ENCODE measurements around the gene TFF2.

The TFF2 gene

DNA sequence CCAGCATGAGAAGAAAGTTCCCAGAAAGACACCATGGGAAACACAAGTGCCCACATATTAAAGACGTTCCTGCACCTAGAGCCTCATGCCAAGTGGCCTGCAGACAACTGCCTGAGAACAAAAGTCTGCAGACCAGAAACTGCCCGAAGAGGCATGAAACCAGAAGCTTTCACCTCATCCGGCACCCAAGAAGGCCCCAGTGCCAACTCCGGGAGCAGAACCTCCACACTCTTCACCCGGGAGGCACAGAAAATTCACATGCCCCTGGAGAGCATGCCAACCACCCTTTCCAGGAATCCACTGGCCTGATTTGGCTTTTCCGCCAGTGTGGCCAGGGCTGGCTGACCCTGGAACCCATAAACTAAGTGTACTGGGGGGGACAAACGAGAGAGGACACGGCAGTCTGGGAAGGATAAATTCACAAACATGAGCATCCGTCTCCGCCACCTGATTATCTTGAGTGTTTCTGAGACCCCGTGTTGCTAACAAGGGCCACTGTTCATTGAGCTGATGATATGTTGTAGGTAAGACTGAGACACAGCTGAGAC is 6.8 kb downstream of the TFF2 start:
- DNase-seq: no peak

DNA sequence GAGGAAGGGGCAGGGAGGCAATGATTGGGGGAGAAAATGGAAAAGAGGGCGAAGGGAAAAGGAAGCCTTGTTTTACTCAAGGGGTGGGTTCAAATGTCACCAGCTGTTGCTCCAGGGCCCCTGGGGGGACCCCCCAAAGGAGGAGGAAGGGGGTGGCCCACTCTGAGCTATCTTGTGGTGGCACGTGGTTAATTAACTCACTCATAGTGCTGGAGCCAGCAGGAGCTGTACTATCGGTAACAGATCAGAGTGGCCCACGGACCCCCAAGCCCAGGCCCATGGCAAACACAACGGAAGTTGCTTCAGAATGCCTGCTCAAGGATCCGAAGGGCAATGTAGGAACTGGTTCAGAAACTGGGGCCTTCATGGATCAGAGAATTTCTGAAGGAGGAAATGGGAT is 7.2 kb downstream of the TFF2 start:
- no peak for DNase-seq

GRCh38 chr21:42343101-42343500 is 7.7 kb downstream of the TFF2 start:
- no peak for DNase-seq

- DNase-seq: no peak
Measured at GRCh38 chr21:42341776-42342542, 8.8 kb downstream of the TFF2 start.

GRCh38 chr21:42340187-42341050 is 10.4 kb downstream of the TFF2 start:
- DNase-seq: no peak

- DNase-seq: no peak
Measured at GRCh38 chr21:42338729-42339715, 11.8 kb downstream of the TFF2 start.

- peak; percentile 85 for DNase-seq
Measured at GRCh38 chr21:42337830-42338728, 12.7 kb downstream of the TFF2 start.

DNA sequence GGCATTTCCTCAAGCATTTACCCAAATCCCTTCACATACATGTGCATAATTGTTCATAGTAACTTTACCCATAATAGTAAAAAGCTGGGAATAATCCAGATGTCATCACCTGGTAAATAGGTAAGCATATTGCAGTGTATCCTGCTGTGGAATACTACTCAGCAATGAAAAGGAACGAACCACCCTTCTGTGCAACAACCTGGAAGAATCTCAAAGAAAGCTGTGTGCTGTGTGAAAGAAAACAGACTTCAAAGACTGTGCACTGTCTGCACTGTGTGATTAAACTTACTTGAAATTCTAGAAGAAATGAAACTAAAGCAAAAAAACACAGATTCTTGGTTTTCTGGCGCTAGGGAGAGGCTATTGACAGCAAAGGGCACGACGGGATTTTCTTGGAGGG is 13.5 kb downstream of the TFF2 start:
- no peak for DNase-seq

DNA sequence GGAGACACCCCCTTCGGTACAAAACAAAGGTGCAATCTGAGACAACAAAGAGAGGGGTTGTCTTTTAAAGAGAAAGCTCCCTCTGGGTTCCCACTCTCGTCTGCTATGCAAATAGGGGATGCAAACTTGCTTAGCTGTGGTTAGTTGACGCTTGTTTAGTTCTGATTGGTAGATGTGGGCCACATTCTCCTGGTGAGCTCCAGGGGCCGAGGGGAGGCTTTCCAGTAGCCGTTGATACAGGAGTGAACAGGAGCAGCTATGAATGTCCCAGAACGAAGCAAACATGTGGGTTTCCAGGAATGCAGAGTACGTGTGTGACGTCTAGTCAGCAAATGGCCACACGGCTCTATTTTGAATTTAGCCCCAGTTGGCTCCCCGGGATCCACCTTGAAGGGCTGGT is 14.7 kb downstream of the TFF2 start:
- no peak for DNase-seq

GRCh38 chr21:42332557-42333317 is 18.1 kb downstream of the TFF2 start:
- DNase-seq: no peak

DNA sequence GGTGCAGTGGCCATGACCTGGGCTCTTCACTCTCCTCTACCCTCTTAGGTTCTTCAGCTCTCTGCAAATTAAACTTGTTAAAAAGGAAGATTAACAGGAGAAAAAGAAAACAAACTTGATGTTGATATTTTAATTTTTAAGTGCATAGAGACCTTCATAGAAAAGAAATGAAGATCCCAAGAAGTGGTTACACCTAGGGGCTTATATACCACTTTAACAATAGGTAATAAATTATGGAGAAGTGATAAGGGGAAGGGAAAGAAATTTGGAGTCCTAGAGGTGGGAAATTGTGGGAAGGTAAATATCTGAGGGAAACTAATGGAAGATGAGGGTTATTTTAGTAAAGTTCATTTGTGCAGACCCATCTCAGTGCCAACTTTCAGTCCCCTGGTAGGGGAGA is 19.1 kb downstream of the TFF2 start:
- DNase-seq: no peak

GRCh38 chr21:42330380-42331371 is 20.1 kb downstream of the TFF2 start:
- no peak for DNase-seq

DNA sequence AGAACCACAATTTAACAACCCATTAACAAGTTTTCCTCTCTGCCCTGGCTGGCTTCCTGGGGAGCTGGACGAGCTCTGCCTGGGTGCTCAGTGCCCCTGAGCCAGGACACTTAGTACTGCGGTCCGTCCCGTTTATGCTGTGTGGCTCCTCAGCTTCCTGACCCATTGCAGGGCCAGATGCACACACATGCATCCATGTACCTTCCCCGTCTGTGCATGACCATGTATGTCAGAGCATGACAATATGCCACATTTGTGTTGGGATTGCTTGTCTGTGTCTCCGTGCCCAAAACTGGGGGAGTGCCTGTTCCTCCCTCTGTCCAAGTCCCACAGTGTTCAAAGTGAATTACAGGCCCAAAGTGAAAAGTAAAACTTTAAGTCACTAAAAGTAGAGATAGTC is 25.9 kb downstream of the TFF2 start:
- no peak for DNase-seq

DNA sequence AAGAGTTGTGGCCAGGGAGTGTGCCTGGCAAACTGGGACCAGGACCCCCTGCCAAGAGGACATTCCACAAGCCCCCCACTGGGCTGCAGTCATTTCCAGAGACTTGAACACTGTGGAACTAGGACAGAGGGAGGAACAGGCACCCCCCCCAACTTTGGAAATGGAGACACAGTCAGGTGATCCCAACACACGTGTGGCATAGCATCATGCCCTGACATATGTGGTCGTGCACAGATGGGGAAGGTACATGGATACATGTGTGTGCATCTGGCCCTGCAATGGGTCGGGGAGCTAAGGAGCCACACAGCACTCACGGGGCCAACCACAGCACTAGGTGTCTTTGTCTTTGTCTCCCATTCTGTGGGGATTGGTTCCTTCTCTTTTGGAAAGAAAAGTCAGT is 28.9 kb downstream of the TFF2 start:
- no peak for DNase-seq

DNA sequence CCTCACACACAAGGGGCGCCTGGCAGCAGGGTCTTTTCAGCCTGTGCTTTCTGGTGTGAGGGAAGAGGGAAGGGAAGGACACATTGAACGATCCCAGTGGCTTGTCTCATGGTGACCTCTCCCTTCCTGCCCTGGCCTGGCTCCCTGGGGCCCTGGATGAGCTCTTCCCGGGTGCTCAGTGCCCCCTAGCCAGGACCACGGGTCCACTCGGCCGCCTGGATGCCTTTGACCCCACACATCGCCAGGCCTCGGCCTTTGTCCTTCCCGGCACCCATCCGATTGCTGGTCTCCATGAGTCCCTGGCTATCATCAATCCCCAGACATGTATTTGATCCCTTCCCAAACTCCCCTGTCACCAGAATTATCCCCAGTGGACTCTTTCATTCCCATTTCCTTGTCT is 29.6 kb downstream of the TFF2 start:
- DNase-seq: no peak

DNA sequence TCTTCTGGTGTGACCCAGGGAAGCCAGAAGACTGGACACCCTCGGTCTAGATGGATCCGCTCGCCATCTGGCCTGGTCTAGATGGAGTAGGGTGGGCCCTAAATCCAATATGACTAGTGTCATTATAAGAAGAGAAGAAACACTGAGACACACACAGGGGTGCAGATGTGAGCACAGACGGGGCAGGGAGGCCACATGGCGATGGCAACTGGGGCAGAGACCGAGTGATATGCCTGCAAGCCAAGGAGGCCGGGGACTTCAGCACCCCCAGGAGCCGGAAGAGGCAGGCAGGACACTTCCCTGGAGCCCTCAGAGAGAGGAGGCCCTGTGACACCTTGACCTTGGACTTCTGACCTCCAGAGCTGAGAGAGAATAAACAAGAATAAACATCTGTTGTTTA is 30.0 kb downstream of the TFF2 start:
- no peak for DNase-seq

GRCh38 chr21:42319851-42320572 is 30.8 kb downstream of the TFF2 start:
- no peak for DNase-seq

DNA sequence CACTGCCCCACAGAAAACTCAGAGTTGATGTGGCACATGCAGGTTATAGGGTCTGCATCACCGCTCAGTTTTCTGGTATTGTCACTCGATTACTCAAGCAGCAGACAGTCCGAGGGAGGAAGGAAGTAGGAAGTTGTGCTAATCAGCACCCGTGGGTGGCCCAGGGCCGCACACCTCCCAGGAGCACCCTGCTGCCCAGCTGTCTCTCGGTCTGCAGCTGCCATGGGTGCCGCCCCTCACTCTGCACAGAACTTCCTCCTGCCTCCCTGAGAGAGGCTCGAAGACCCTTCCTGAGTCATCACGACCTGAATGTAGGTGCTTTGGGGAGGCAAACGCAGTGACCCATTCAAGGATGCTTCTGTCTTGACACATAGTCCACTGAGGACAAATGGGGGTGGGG is 31.4 kb downstream of the TFF2 start:
- DNase-seq: no peak
